NAMALWA (cell line): Measurements from ENCODE around the gene TCF12.

ENCODE experiments used
- DNase-seq: peaks from one replicate; pipeline ENCODE4 v3.0.0-alpha.2; 2015; ENCODE audit warnings: low spot score

TCF12 gene

DNA sequence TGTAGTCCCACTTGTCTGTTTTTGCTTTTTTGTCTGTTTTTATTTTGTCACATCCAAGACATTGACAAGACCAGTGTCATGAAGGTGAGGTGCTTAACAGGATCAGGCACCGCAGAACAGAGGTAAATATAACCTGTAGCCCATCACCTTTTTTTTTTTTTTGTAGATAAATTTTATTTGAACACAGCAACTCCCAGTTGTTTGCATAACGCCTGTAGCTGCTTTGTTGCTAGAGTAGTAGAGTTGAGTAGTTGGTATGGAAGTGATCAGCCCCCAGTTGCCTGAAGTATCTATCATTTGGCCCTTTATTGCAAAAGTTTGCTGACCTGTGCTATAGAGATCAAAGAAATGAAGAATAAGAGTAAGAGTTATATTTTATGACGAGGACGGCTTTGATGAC lies 135.0 kb downstream of the TCF12 start:
- no peak for DNase-seq

DNA sequence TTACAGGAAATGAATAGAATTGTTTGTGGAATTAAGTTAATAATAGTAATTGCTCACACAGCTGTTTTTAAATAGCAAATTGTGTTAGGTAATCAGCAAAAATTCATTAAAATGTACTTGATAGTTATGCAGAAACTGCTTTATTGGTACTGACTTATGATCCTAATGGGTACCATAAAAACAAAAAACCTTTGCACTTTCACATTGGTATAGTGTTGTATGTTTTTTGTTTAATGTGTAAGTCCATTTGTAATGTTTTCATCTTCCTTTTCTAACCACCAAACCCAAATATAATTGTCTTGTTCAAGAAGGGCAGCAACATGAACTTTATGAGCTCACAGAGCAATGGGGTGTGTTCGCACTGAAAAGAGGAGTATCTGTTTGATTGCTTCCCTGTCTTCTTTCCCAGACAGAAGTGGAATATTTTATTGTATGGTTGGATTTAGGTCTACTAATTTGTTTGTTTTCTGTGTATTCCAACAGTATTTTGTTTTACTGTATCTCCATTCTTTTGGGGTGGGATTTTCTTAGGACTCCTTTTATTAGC lies 135.8 kb downstream of the TCF12 start:
- DNase-seq = no peak

DNA sequence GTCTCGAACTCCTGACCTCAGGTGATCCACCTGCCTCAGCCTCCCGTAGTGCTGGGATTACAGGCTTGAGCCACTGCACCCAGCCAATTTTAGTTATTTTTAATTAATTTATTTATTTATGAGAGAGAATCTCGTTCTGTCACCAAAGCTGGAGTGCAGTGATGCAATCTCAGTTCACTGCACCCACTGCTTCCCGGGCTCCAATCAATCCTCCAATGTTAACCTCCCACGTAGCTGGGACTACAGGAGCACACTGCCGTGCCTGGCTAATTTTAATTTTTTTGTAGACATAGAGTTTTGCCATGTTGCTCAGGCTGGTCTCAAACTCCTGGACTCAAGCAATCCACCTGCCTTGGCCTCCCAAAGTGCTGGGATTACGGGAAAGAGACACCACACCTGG lies 137.9 kb downstream of the TCF12 start:
- DNase-seq = no peak

DNA sequence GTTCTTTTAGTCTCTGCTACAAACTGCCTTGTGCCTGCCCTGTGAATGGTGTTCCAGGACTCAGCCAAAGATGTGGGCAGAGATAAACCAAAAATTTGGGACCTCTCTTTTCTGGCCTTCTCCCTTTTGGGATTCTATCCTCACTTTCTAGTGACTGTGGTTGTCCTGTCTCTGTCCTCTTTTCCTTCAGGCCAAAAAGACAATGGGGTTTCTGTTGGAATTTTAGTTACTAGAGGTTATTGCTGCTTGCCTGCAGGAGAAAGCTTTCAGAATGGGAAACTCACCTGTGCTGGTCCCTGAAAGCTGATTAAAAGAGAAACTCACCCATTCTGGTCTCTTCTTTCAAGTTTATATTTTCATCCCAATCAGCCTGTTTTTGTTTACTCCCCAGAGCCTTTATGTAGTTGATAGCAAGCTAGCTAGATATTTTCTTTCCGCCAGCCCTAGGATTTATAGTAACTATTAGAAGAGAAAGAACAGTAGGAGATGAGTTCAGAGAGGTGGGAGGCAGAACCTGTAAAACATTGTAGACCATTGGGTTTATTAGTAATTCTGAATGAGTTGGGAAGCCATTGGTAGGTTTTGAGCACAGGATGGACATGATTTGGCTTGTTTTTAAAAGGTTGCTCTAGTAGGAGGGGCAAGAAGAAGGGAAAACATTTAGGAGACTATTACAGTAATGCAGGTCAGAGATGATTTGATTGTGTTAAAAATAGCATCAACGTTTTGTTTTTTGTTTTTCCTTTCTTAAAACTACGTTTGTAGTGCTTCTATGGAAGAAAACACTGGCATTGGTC lies 138.9 kb downstream of the TCF12 start:
- DNase-seq = no peak

DNA sequence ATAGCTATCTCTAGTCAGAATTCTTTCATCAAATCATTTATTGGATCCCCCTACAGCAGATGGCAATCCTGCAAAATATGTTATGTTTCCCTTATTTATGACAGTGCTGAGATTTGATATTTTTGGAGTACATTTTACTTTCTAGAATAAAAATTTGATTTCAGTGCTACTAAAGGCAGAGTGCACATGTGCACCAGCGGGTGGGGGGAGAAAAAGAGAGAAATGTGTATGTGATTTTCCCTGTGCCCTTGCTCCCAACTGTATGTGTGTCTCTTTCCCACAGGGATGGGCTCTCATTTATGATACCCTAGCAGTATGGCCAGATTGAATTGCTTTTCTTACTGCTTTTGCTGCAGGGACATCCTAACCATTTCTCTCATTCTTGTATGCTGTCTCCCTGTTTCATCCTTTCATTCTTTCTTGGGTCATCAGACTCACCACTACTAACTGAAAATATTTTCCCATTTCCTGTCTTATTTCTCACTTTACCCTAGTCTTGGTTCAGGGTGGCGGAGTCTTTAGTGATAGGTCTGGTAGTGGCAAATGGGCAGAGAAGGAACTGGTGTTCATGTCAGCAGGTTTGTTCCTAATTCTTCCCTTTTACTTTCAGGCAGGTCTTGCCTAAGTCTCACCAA lies 140.7 kb downstream of the TCF12 start:
- no peak for DNase-seq

DNA sequence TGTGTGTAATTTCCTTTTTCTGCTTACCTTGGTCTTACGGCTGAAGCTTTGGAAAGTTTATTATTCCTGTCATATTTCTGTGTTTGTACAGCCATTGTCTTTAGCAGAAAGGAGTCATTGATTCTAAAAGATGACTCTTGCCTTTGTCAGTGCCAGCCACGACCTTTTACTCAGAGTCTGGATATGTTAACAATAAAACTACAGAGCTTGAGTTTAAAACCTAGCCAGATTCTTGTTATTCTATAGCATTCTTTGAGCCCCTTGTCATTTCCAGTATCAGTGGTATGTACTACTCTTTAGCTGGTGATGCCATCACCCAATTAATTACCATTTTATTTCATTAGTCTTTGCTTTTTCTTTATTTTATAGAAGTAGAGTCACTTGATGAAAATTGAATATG lies 142.4 kb downstream of the TCF12 start:
- DNase-seq = no peak

DNA sequence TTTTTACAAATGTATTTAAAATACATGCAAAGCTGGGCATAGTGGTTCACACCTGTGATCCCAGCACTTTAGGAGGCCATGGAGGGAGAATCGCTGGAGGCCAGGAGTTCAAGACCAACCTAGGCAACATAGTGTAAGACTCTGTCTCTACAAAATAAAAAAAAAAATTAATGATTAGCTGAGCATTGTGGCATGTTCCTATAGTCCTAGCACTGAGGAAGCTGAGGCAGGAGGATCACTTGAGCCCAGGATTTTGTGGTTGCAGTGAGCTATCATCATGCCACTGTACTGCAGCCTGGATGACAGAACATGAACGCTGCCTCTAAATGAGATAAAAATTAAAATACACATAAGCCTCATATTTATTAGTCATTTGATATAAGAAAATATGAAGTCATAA lies 142.8 kb downstream of the TCF12 start:
- DNase-seq = no peak

DNA sequence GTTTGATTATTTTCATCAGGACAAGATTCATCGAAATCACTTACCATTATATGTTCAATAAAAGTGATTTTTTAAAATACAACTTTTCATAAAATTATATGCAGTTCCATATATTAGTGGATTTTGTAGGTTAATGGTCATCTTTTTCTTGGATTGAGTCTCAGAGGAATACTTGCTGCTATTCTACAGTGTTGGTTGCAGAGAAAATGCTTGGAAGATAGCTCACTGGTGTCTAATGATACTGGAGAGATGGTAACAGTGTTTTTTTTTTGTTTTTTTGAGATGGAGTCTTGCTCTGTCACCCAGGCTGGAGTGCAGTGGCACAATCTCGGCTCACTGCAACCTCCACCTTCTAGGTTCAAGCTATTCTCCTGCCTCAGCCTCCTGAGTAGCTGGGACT lies 143.3 kb downstream of the TCF12 start:
- DNase-seq = no peak

DNA sequence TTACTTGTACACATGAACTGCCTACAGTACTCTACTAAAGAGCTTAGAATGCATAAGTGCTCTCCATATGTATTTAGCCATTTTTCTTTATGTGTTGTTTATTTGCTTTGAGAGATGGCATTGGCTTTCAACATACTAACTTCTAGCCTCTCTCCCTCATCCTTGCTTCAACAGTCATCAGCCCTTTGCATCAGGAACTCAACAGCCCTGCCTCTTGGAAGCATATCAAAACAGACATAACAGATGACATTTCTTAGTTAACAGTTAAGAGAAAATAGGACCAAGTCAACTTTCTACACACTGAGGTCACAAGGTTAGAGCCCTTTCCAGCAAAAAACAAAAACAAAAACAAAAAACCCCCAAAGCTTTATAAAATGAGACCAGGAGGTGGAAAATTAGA lies 145.6 kb downstream of the TCF12 start:
- DNase-seq = no peak

DNA sequence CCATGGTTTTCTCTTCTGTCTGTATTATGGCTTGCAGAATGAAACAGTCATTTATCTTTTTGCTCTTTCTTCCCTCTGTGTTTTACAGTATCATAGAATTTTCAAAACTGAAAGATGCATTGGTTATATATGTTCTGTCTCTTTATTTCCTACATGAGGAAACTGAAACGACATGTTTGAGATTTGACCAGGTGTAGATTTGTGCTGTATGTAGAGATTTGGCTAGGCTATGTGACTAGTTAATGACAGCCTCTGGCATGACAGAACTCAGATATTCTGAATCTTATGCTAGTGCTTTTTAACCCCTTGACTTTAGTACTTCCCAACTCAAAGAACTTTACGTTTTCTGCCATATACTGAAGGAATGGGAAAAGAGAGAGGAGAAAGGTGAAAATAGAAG lies 151.0 kb downstream of the TCF12 start:
- no peak for DNase-seq

DNA sequence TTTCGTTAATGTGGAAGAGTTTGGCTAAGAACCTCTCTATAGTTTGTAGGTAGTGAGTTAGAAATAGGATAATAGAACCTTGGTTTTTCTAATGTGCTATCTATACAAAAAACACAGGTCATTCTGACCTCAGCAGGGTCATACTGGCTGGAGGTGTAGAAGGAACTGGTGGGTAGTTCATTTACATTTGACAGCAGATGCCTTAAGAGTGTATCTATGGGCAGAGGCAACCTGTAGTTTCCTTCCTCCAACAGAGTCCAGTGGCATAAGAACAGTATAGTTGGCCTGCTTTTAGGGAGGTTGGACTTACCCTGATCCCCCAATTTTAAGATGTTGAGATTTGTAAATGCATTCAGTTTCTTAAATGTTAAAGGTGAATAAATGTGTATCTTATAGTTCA lies 152.2 kb downstream of the TCF12 start:
- DNase-seq = no peak

DNA sequence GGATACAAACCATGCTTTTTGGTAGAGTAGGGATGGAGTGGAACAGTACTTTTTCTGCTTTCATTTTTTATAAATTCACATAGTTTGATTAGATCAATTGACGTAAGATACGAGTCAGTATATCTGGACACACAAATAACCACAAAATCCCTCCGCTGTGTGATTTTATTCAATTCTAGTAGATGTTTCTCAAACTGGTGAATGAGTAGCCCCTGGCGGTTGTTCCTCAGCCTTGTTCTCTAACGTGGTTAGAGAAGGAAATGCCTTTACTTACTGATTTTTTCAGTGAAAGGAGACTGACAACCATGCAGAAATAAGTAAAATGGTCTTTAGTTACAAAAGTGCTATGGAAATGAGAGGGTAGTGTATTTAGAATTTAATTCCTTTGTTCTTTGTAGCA lies 161.0 kb downstream of the TCF12 start:
- DNase-seq = no peak

DNA sequence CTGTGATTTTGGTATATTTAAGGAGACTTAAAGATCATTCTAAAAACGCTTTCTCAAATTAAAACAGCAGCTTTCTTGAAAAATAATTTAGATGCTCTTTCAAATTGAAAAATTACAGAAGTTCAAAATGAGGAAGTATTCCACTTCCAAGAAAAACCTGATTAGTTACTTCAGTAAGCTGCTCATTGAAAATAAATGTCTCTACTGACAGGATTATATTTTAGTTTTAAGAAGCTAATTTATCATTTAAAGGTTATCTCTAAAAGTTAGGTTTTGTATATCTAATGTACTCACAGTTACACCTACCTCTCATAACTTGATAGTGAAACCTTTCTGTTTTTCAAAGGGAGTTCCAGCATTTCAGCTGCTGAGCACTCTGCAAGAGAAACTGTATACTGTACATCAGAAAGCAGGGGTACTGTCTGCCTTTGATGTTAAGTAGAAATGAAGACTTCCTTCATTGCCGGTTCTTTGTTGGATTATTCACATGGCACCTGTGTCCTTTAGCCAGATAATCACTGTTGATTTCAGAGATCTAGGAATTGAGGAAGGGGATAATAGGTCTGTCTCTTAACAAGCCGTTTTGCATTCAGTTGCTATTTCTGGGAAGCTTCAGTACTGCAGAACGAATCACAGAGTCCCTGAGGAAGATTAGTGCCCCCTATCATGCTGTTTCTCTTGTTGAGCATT lies 161.6 kb downstream of the TCF12 start:
- DNase-seq = peak; percentile 34

DNA sequence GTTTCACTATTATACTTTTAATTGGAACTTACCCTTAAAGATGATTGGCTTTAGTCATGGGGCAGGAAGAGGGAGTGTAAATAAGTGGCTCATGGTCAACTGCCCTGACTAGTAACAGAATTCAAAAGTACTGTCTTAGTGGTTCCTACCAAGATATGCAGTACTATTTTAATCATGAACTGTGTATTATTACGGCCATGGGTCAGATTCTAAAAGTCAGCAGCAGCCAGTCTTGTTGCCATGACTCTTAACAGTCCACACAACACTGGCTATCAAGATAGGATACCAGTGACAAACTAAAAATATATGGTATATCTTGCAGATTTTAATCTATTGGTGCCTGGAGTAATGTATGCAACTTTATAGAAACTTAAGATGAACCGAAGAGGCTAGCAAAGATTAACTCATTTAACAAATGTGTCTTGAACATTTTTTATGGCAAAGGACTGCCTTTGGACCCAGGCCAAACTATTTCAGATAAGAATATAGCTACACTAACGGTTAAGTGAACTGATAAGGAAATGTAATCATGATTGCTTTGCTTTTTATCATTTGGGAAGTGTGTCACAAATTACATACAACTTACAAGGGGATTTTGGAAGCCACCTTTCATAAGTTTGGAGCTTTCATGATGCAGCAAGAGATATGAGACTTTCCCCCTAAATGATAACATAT lies 163.7 kb downstream of the TCF12 start:
- no peak for DNase-seq

DNA sequence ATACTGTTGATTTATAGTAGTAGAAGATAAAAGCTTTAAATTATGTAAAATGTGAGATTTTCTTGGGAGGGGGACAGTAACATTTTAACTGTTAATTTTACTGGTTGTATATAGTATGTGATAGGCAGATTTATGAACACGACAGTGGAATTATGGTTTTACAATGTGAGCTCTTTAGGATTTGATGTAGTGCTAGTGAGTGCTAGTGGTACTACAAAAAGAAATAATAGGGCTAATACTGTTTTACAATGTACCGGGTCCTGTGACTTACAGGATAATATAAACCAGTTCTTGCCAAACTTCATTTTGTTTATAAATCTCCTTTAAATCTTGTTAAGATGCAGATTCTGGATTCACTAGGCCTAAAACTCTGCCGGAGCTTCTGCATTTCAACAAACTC lies 165.7 kb downstream of the TCF12 start:
- no peak for DNase-seq

DNA sequence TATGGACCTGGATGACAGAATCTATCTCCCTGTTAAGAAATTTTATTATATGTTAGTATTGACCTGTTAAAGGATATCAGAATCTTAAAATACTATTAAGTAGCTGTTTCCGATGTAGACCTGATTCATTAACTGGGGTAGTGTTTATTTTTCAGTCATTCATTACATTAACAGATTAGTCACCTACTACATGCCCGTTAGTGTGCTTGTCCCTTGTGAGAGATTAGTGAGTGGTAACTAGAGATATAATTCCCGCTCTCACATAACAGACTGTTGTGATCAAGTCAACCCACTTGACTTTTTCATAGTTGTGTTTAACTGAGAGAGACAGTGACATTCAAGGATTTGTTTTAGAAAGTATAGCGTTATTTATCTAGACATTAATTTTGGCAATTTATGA lies 166.8 kb downstream of the TCF12 start:
- DNase-seq = no peak

DNA sequence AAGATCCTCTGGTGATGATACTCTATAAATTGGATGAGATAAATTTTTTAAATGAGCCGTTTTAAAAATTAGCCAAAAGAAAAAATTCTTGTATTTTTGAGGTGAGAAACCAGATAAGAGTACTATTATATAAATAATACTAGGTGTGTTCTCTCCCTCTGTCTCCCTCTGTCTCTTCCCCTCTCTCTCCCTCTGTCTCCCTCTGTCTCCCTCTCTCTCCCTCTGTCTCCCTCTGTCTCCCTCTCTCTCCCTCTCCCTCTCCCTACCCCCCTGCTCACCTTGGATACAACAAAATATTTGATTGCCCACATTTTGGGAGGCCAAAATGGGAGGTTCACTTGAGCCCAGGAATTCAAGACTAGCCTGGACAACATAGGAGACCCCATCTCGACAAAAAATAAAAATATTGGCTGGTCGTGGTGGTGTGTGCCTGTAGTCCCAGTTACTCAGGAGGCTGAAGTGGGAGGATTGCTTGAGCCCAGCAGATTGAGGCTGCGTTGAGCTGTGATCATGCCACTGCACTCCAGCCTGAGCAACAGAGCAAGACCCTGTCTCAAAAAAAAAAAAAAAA lies 168.5 kb downstream of the TCF12 start:
- DNase-seq = no peak

DNA sequence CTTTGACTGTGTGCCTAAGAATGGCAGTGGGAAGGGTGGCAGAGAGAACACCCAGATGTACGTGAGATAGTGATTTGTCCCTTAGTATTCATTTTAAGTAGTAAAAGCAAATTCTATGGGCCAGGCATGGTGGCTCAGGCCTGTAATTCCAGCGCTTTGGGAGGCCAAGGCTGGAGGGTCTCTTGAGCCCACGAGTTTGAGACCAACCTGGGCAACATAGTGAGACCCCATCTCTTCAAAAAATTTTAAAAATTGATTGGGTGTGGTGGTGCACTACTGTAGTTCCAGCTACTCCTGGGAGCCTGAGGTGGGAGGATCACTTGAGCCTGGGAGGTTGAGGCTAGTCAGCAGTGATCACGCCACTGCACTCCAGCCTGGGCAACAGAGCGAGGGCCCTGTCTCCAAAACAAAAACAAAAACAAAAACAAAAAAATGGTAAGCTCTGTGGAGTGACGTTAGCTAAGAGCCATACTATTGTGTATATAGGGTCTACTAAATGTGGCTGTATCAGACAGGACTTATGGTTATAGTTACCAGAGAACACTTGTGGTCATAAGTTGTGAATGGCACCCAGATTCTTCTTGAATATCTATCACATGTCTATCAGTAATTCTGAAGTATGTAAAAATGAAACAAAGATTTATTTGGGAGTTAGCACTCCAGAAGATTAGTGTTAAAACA lies 171.5 kb downstream of the TCF12 start:
- DNase-seq = no peak

DNA sequence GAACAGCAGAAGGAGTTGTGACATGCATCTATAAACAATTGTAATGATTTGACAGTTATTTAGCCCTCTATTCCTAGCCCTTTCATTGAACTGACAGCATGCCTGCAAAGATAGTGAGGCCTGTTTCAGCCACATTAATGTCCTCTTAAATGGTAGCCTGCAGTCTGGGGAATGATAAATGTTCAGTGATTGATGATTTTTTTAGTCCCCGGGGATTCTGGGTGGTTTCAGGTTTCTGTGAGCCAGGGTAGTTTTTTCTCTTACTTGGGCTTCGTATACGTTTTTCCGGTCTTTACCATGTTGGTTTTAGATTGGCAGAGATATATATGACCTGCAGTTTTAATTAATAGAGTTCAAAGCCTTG lies 172.0 kb downstream of the TCF12 start:
- DNase-seq = no peak

DNA sequence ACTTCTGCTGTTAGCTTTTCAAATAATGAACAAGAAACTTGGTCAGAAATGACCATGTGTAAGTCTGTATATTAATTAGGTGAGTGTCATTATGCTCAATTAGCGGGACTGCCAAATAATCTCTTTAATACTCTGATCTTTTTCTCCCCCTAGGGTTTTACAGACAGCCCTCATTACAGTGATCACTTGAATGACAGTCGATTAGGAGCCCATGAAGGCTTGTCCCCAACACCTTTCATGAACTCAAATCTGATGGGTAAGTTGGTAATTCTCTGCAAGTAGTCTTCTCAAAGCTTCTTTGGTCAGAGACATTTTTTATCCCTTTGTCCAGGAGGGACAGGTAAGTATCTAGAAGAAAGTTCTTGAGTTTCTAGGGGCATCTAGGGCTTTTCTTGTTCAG lies 173.2 kb downstream of the TCF12 start:
- no peak for DNase-seq

DNA sequence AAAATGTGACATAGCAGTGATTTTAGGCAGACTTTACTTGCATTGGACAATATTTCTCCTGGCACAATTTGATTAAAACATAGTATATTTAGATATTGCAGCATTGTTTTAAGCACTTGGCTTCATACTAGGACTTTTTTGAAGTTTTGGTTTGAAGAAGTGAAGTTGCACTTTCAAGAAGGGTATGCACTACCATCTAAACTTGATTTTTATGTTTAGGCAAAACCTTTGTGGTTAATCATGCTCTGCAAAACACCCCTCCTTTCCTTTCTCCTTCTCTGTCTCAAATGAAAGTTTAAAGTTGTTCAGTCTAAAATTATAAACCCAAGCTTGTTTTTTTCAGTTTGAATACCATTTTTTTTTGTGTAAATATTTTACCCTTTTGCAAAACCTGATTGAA lies 173.8 kb downstream of the TCF12 start:
- no peak for DNase-seq
